ENCODE measurements around the gene SLC39A8. TPM values are rescaled to one million over a fixed set of nuclear protein-coding genes. Genes with fewer than 3 reads are reported as not detected.
A peak's percentile ranks its signal among the peaks of the same experiment; 100 is the strongest.

SLC39A8 gene
- polyA plus RNA-seq, 1 donor from 2014 or later = 0.53 TPM

DNA sequence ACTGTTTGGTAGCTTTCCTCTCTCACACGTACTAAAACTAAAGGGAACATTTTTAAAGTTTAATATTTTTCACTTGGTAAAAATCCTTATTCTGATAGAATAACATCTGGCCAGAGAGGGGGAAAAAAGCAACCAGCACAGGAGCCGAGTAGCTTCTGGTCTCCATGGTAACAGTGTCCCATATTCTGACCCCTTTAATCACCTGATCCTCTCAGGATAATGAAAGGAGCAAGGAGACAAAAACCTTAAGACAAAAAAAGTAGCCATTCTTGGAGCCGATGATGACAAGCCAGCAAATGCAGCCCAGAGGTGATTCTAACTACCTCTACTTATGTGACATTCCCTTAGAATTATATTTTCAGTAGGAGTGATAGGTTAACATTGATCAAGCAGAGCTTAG lies 126.6 kb downstream of the SLC39A8 start:
- Histone ChIP-seq H3K9me2 (ENCODE audit: insufficient read depth, low read length) (no peaks in the 10 kb centered on the region), H3K9me3 (ENCODE audit: low read length) (no peaks in the 10 kb centered on the region), H3K79me2 (replicated peaks; ENCODE audit: insufficient read depth, low read length) (no peaks in the 10 kb centered on the region), H3K4me3 (ENCODE audit: low read length) (no peak overlapping the region), H2AFZ (ENCODE audit: low read depth, low read length) (no peak overlapping the region), H3K4me2 (ENCODE audit: low read length) (peak overlapping the region; percentile 45), H4K20me1 (ENCODE audit: insufficient read depth) (no peaks in the 10 kb centered on the region), H3K27ac (ENCODE audit: low read length) (peak overlapping the region; percentile 24), H3F3A (ENCODE audit: insufficient read depth, low read length, poor library complexity, severe bottlenecking) (no peaks in the 10 kb centered on the region), H3K27me3 (ENCODE audit: insufficient read depth, low read depth, low read length) (no peaks in the 10 kb centered on the region), H3K9ac (ENCODE audit: low read length) (no peak overlapping the region), H3K36me3 (ENCODE audit: insufficient read depth, low read length) (no peaks in the 10 kb centered on the region)
- TF ChIP-seq MXI1 (conservative IDR thresholded peaks at IDR 0.05; ENCODE audit: poor library complexity, severe bottlenecking) = no peak
- TF ChIP-seq, protein P1, sequence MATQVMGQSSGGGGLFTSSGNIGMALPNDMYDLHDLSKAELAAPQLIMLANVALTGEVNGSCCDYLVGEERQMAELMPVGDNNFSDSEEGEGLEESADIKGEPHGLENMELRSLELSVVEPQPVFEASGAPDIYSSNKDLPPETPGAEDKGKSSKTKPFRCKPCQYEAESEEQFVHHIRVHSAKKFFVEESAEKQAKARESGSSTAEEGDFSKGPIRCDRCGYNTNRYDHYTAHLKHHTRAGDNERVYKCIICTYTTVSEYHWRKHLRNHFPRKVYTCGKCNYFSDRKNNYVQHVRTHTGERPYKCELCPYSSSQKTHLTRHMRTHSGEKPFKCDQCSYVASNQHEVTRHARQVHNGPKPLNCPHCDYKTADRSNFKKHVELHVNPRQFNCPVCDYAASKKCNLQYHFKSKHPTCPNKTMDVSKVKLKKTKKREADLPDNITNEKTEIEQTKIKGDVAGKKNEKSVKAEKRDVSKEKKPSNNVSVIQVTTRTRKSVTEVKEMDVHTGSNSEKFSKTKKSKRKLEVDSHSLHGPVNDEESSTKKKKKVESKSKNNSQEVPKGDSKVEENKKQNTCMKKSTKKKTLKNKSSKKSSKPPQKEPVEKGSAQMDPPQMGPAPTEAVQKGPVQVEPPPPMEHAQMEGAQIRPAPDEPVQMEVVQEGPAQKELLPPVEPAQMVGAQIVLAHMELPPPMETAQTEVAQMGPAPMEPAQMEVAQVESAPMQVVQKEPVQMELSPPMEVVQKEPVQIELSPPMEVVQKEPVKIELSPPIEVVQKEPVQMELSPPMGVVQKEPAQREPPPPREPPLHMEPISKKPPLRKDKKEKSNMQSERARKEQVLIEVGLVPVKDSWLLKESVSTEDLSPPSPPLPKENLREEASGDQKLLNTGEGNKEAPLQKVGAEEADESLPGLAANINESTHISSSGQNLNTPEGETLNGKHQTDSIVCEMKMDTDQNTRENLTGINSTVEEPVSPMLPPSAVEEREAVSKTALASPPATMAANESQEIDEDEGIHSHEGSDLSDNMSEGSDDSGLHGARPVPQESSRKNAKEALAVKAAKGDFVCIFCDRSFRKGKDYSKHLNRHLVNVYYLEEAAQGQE (IDR thresholded peaks at IDR 0.05; ENCODE audit: borderline replicate concordance) = no peak
- TF ChIP-seq TAF1 (IDR thresholded peaks at IDR 0.05; ENCODE audit: low read depth) = no peak

DNA sequence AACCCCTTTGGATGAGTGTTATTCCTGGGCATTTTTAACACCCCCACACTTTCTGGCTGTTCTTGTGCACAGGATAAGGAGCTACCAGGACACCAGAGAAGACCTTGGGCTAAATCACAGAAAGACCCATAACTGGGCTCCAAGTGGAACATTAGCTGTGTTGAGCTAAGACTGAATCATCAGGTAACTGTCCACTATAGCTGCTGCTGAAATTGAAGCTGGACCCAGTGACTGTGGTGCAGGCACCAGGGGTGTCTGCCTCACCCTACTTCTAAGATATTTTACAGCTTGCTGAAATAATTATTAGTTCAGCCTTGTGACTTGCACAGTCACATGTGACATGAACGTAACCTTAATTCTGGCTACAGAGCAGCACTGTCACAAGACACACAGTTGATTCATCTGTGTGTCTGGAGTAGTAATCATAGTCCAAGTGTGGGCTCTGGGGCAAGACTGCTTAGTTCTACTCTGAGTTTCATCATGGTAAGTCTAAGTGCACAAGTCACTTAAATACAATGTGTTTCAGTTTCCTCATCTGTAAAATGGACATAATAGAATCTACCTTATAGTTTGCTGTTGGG lies 127.4 kb downstream of the SLC39A8 start:
- no peak overlapping the region for H3K4me3 ChIP-seq (ENCODE audit: low read length)
- H2AFZ ChIP-seq (ENCODE audit: low read depth, low read length) = no peak overlapping the region
- TF ChIP-seq TAF1 (IDR thresholded peaks at IDR 0.05; ENCODE audit: low read depth) = no peak
- TF ChIP-seq RAD21 (conservative IDR thresholded peaks at IDR 0.05) = no peak
- TF ChIP-seq EP300 (conservative IDR thresholded peaks at IDR 0.05; ENCODE audit: poor library complexity, severe bottlenecking) = no peak
- TF ChIP-seq SMC3 (conservative IDR thresholded peaks at IDR 0.05; ENCODE audit: poor library complexity) = no peak
- TF ChIP-seq, protein P2, sequence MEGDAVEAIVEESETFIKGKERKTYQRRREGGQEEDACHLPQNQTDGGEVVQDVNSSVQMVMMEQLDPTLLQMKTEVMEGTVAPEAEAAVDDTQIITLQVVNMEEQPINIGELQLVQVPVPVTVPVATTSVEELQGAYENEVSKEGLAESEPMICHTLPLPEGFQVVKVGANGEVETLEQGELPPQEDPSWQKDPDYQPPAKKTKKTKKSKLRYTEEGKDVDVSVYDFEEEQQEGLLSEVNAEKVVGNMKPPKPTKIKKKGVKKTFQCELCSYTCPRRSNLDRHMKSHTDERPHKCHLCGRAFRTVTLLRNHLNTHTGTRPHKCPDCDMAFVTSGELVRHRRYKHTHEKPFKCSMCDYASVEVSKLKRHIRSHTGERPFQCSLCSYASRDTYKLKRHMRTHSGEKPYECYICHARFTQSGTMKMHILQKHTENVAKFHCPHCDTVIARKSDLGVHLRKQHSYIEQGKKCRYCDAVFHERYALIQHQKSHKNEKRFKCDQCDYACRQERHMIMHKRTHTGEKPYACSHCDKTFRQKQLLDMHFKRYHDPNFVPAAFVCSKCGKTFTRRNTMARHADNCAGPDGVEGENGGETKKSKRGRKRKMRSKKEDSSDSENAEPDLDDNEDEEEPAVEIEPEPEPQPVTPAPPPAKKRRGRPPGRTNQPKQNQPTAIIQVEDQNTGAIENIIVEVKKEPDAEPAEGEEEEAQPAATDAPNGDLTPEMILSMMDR (IDR thresholded peaks at IDR 0.05; ENCODE audit: poor library complexity, severe bottlenecking) = no peak
- TF ChIP-seq, protein P1 (IDR thresholded peaks at IDR 0.05; ENCODE audit: borderline replicate concordance) = no peak
- TF ChIP-seq EZH2 (IDR thresholded peaks at IDR 0.05; ENCODE audit: borderline replicate concordance, insufficient read depth, low read length, poor library complexity, severe bottlenecking) = no peak
- no peak for TF ChIP-seq MXI1 (conservative IDR thresholded peaks at IDR 0.05; ENCODE audit: poor library complexity, severe bottlenecking)
- no peak for TF ChIP-seq POLR2AphosphoS5 (IDR thresholded peaks at IDR 0.05)
- H3K4me2 ChIP-seq (ENCODE audit: low read length) = no peak overlapping the region
- no peaks in the 10 kb centered on the region for H3K9me3 ChIP-seq (ENCODE audit: low read length)
- H3F3A ChIP-seq (ENCODE audit: insufficient read depth, low read length, poor library complexity, severe bottlenecking) = no peaks in the 10 kb centered on the region
- H3K27me3 ChIP-seq (ENCODE audit: insufficient read depth, low read depth, low read length) = no peaks in the 10 kb centered on the region
- no peak overlapping the region for H3K27ac ChIP-seq (ENCODE audit: low read length)
- H4K20me1 ChIP-seq (ENCODE audit: insufficient read depth) = no peaks in the 10 kb centered on the region
- no peak overlapping the region for H3K9ac ChIP-seq (ENCODE audit: low read length)
- no peaks in the 10 kb centered on the region for H3K9me2 ChIP-seq (ENCODE audit: insufficient read depth, low read length)
- no peaks in the 10 kb centered on the region for H3K36me3 ChIP-seq (ENCODE audit: insufficient read depth, low read length)
- no peaks in the 10 kb centered on the region for H3K79me2 ChIP-seq (replicated peaks; ENCODE audit: insufficient read depth, low read length)

All from neural cell (in vitro differentiated cells).